Body of pancreas (tissue), 4 donors: ENCODE results near the gene LTBP2. TPM values are rescaled to one million over a fixed set of nuclear protein-coding genes. Genes with fewer than 3 reads are reported as not detected.

Experiments
- ATAC-seq: fragments of 150-250 bp; one replicate; pipeline ENCODE4 v1.9.1; 2016
- DNase-seq, 4 donors: peaks; one replicate each; pipeline ENCODE4 v3.0.0-alpha.2; 2019
- H3K27ac ChIP-seq, 4 donors: fragments of 200-600 bp; sonication (generic); 1 replicate in 3 of 4; 2 replicates in 1 of 4; pipeline versions ENCODE4 v1.5.1 to v1.6.1; 2016 to 2019; ENCODE audit warnings: mild to moderate bottlenecking in 1 of 4, mixed read lengths in 1 of 4, moderate library complexity in 1 of 4
- H3K27me3 ChIP-seq, 2 donors: fragments of 200-600 bp; sonication (generic); one replicate each; pipeline ENCODE4 v1.6.0; 2016; ENCODE audit warnings: mild to moderate bottlenecking in 1 of 2
- H3K36me3 ChIP-seq, 2 donors: fragments of 200-600 bp; sonication (generic); replicated peaks in 1 of 2; 2 replicates each; pipeline ENCODE4 v1.5.1; 2016; ENCODE audit warnings: low read depth in 2 of 2; ENCODE audit not compliant: insufficient read depth in 1 of 2
- H3K4me1 ChIP-seq: fragments of 200-600 bp; sonication (generic); one replicate; pipeline ENCODE4 v1.6.0; 2016
- H3K4me3 ChIP-seq, 2 donors: fragments of 200-600 bp; sonication (generic); 1 replicate in 1 of 2; 2 replicates in 1 of 2; pipeline ENCODE4 v1.5.1; 2016 to 2019
- H3K9me3 ChIP-seq, 3 donors: fragments of 200-600 bp; sonication (generic); 1 replicate in 2 of 3; 2 replicates in 1 of 3; pipeline ENCODE4 v1.5.1; 2016
- POLR2A ChIP-seq, 3 donors: fragments of 450-650 bp; IDR thresholded peaks; one replicate each; pipeline ENCODE4 v1.6.1; 2016; ENCODE audit warnings: antibody characterized with exemption in 3 of 3, mild to moderate bottlenecking in 2 of 3
- WGBS, 2 donors: methylation state at CpG; one replicate each; pipeline ENCODE4 v1.1.5; 2017; 5-methylcytosine and 5-hydroxymethylcytosine counted together
- intact Hi-C: fragments of 100-400 bp; cut with DNase I; formaldehyde crosslinking; loops from one replicate; pipeline ENCODE4 v1.15.1; 2023
- total RNA-seq, 2 donors: library from RNA; depleted of rRNA; stranded (reverse); fragments of >200 nt; gene quantifications; one replicate each; pipeline ENCODE4 v1.1.0, GENCODE V29; 2016
- TF ChIP-seq, protein P1 (sequence below), 7 experiments: fragments of 450-650 bp in 4 of 7; fragments of 200-600 bp in 3 of 7; sonication (generic) in 3 of 7; IDR thresholded peaks; one replicate each; pipeline ENCODE4 v1.5.1; 2016 to 2019; ENCODE audit warnings: antibody characterized with exemption in 7 of 7

Gene LTBP2
- total RNA-seq, 2 donors from 2014 or later = 15.8 to 20.4 TPM

DNA sequence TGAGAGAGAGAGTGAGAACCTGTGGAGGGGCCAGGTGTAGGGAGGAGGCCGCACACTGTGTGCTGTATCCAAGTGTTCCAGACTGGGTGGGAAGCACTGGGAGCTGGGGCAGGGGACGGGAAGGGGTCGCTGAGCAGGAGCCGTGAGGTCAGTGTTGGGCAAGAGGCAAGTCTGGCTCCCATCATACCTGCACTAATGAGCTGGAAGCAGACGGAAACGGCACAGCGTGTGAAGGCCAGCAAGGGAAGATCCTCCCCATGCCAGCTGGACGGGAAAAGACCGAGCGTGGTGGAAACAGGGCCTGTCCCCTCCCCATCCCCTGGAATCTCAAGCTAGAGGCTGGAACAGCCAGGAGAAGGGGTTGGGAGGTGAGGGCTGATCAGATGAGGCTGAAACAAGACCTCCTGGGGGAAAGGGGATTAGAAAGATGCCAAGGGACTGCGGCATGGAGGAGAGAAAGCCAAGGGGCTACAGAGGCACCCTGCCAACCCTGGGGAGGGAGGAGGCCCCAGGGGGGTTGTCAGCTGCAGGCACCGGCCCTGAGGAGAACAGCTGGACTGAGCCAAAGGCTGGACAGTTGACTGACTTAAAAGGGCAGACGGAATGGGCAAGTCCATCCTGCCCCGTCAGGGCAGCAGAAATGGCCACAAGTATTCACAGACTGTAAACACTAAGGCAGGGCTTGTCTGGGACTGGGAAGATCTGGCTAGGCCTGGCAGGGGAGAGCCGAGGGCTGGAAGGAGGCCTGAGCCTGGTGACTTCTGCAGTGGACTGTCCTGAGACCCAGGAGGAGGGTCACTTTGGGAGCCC lies 19.0 kb upstream of the LTBP2 start:
- Histone ChIP-seq H3K36me3 (no peaks in the 10 kb centered on the region), H3K4me3 (no peak overlapping the region), H3K27ac (no peak overlapping the region), H3K9me3 (no peaks in the 10 kb centered on the region), H3K4me1 (peaks cover 4% of the 10 kb centered on the region), H3K27me3 (no peaks in the 10 kb centered on the region)
- ATAC-seq = no peak
- DNase-seq = no peak
- WGBS, 2 donors = 81 to 85% methylated on average over 15 of the region's 15 CpGs
- intact Hi-C loops = no loop called here
- TF ChIP-seq, protein P1, sequence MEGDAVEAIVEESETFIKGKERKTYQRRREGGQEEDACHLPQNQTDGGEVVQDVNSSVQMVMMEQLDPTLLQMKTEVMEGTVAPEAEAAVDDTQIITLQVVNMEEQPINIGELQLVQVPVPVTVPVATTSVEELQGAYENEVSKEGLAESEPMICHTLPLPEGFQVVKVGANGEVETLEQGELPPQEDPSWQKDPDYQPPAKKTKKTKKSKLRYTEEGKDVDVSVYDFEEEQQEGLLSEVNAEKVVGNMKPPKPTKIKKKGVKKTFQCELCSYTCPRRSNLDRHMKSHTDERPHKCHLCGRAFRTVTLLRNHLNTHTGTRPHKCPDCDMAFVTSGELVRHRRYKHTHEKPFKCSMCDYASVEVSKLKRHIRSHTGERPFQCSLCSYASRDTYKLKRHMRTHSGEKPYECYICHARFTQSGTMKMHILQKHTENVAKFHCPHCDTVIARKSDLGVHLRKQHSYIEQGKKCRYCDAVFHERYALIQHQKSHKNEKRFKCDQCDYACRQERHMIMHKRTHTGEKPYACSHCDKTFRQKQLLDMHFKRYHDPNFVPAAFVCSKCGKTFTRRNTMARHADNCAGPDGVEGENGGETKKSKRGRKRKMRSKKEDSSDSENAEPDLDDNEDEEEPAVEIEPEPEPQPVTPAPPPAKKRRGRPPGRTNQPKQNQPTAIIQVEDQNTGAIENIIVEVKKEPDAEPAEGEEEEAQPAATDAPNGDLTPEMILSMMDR (IDR thresholded peaks at IDR 0.05) = no peak
- TF ChIP-seq POLR2A (IDR thresholded peaks at IDR 0.05) = no peak

DNA sequence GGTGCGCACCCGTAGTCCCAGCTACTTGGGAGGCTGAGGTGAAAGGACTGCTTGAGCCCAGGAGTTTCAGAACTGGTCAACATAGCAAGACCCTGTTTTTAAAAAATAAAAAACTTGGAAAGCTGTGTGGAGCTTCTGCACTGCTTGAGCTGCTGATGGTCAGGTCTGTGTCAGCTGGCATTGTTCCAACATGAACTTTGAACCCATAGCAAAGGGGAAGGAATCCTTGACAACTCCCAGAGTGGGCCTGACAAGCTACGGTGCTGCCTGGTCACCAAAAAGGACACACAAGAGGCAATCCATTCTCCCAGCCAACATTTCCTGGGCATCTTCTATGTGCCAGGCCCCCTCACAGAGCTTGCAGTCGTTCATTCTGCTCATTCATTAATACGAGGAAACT lies 16.4 kb upstream of the LTBP2 start:
- Histone ChIP-seq H3K36me3 (no peaks in the 10 kb centered on the region), H3K4me3 (no peak overlapping the region), H3K27me3 (no peaks in the 10 kb centered on the region), H3K4me1 (peaks cover 3% of the 10 kb centered on the region), H3K27ac (no peak overlapping the region), H3K9me3 (no peaks in the 10 kb centered on the region)
- no peak for ATAC-seq
- TF ChIP-seq, protein P1 (IDR thresholded peaks at IDR 0.05) = no peak
- TF ChIP-seq POLR2A (IDR thresholded peaks at IDR 0.05) = no peak
- DNase-seq = no peak
- intact Hi-C loops = no loop called here
- WGBS, 2 donors = 75 to 90% methylated on average over 5 of the region's 5 CpGs

DNA sequence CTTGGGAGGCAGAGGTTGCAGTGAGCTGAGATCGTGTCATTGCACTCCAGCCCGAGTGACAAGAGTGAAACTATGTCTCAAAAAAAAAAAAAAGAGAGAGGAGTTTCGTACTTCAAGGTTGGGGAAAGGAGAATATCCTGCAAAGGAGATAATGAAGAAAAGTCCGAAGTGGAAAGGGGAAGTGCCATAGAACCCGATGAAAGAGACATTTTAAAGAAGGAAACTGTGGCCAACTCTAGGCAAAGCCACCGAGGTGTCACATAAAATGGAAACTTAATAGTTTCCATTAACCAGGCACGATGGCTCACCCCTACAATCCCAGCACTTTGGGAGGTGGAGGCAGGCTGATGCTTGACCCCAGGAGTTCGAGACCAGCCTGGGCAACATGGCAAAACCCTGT lies 15.0 kb upstream of the LTBP2 start:
- Histone ChIP-seq H3K4me1 (no peaks in the 10 kb centered on the region), H3K4me3 (no peak overlapping the region), H3K9me3 (no peaks in the 10 kb centered on the region), H3K36me3 (no peaks in the 10 kb centered on the region), H3K27ac (no peak overlapping the region), H3K27me3 (no peaks in the 10 kb centered on the region)
- WGBS, 2 donors = 73 to 85% methylated on average over 8 of the region's 8 CpGs
- intact Hi-C loops = no loop called here
- DNase-seq (no peak), ATAC-seq (no peak)
- TF ChIP-seq POLR2A (IDR thresholded peaks at IDR 0.05) = no peak
- TF ChIP-seq, protein P1 (IDR thresholded peaks at IDR 0.05) = no peak

GRCh38 chr14:74622257-74622656 lies 10.2 kb upstream of the LTBP2 start:
- H3K27ac ChIP-seq = no peak overlapping the region
- no peaks in the 10 kb centered on the region for H3K9me3 ChIP-seq
- intact Hi-C loops = no loop called here
- DNase-seq (no peak), ATAC-seq (no peak)
- no peaks in the 10 kb centered on the region for H3K36me3 ChIP-seq
- no peaks in the 10 kb centered on the region for H3K27me3 ChIP-seq
- WGBS, 2 donors = 82 to 86% methylated on average over 5 of the region's 5 CpGs
- H3K4me1 ChIP-seq = peaks cover 33% of the 10 kb centered on the region
- TF ChIP-seq, protein P1 (IDR thresholded peaks at IDR 0.05) = no peak
- no peak for TF ChIP-seq POLR2A (IDR thresholded peaks at IDR 0.05)
- H3K4me3 ChIP-seq = no peak overlapping the region

GRCh38 chr14:74621556-74621955 lies 9.5 kb upstream of the LTBP2 start:
- no peak overlapping the region for H3K4me3 ChIP-seq
- 79 to 82% methylated on average over 6 of the region's 6 CpGs for WGBS, 2 donors
- H3K27me3 ChIP-seq = no peaks in the 10 kb centered on the region
- intact Hi-C loops = no loop called here
- DNase-seq = no peak
- H3K36me3 ChIP-seq = no peaks in the 10 kb centered on the region
- peaks cover 39% of the 10 kb centered on the region for H3K4me1 ChIP-seq
- ATAC-seq = no peak
- no peak overlapping the region for H3K27ac ChIP-seq
- H3K9me3 ChIP-seq = no peaks in the 10 kb centered on the region
- no peak for TF ChIP-seq POLR2A (IDR thresholded peaks at IDR 0.05)
- TF ChIP-seq, protein P1 (IDR thresholded peaks at IDR 0.05) = no peak
